OCI-LY1 (cell line): Measurements from ENCODE around the gene RAB12.

ENCODE experiments used
- H2AFZ ChIP-seq: fragments of 200-600 bp; sonication (generic), shearing (Covaris generic); 2 replicates; pipeline ENCODE4 v1.6.0; 2014; ENCODE audit warnings: antibody characterized with exemption, mild to moderate bottlenecking, low read length
- H3F3A ChIP-seq: fragments of 200-600 bp; sonication (generic), shearing (Covaris generic); 2 replicates; pipeline ENCODE4 v1.6.0; 2014; ENCODE audit warnings: mild to moderate bottlenecking, antibody characterized with exemption, low read length, moderate library complexity; ENCODE audit not compliant: insufficient read depth
- H3K27ac ChIP-seq: fragments of 200-600 bp; sonication (generic); 2 replicates; pipeline ENCODE4 v1.5.1; 2014; ENCODE audit warnings: low read length, mixed run types, mild to moderate bottlenecking, low read depth; ENCODE audit not compliant: poor library complexity, severe bottlenecking
- H3K27me3 ChIP-seq: fragments of 200-600 bp; sonication (generic); 2 replicates; pipeline ENCODE4 v1.6.0; 2014; ENCODE audit warnings: antibody characterized with exemption, mild to moderate bottlenecking, low read length, moderate library complexity; ENCODE audit not compliant: insufficient read depth
- H3K36me3 ChIP-seq: fragments of 200-600 bp; sonication (generic); 2 replicates; pipeline ENCODE4 v1.6.1; 2014; ENCODE audit warnings: mild to moderate bottlenecking, antibody characterized with exemption, low read length, moderate library complexity, mixed read lengths; ENCODE audit not compliant: insufficient read depth
- H3K4me1 ChIP-seq: fragments of 200-600 bp; sonication (generic); 2 replicates; pipeline ENCODE4 v1.5.1; 2014; ENCODE audit warnings: mild to moderate bottlenecking, low read length, moderate library complexity; ENCODE audit not compliant: insufficient read depth, severe bottlenecking
- H3K4me2 ChIP-seq: fragments of 200-600 bp; sonication (generic), shearing (Covaris generic); 2 replicates; pipeline ENCODE4 v1.6.1; 2014; ENCODE audit warnings: low read length
- H3K4me3 ChIP-seq: fragments of 200-600 bp; sonication (generic); 2 replicates; pipeline ENCODE4 v1.5.1; 2014; ENCODE audit warnings: low read length, low read depth, mild to moderate bottlenecking, mixed read lengths; ENCODE audit not compliant: poor library complexity, severe bottlenecking
- H3K79me2 ChIP-seq: fragments of 200-600 bp; shearing (Covaris generic); 2 replicates; pipeline ENCODE4 v1.6.1; 2016; ENCODE audit warnings: mixed run types, low read length, mixed read lengths; ENCODE audit not compliant: insufficient read depth
- H3K9ac ChIP-seq: fragments of 200-600 bp; sonication (generic), shearing (Covaris generic); 2 replicates; pipeline ENCODE4 v1.6.1; 2014; ENCODE audit warnings: mild to moderate bottlenecking, low read length, mixed read lengths
- H3K9me2 ChIP-seq: fragments of 200-600 bp; sonication (generic), shearing (Covaris generic); 2 replicates; pipeline ENCODE4 v1.6.1; 2014; ENCODE audit warnings: low read depth, mild to moderate bottlenecking, low read length, mixed read lengths
- H3K9me3 ChIP-seq: fragments of 200-600 bp; shearing (Covaris generic); 2 replicates; pipeline ENCODE4 v1.6.1; 2014; ENCODE audit warnings: low read length, mixed read lengths
- H4K20me1 ChIP-seq: fragments of 200-600 bp; sonication (generic), shearing (Covaris generic); 2 replicates; pipeline ENCODE4 v1.6.0; 2016; ENCODE audit warnings: mild to moderate bottlenecking, low read length; ENCODE audit not compliant: insufficient read depth
- CTCF ChIP-seq: fragments of 200-600 bp; sonication (generic), shearing (Covaris generic); IDR thresholded peaks from 2 replicates; pipeline ENCODE4 v1.5.1; 2017; ENCODE audit warnings: mild to moderate bottlenecking, antibody characterized with exemption, low read length, moderate library complexity, mixed read lengths
- EZH2 ChIP-seq: fragments of 200-600 bp; sonication (generic), shearing (Covaris generic); IDR thresholded peaks from 2 replicates; pipeline ENCODE4 v1.8.0; 2017; ENCODE audit warnings: borderline replicate concordance, mixed run types, mild to moderate bottlenecking, antibody characterized with exemption, low read length, moderate library complexity, mixed read lengths

The RAB12 gene

GRCh38 chr18:8657873-8658470, 48.7 kb downstream of the RAB12 start:
- Histone ChIP-seq H3F3A (no peaks in the 10 kb centered on the region), H4K20me1 (no peaks in the 10 kb centered on the region), H3K36me3 (no peaks in the 10 kb centered on the region), H2AFZ (no peak overlapping the region), H3K27me3 (no peaks in the 10 kb centered on the region), H3K9me3 (no peaks in the 10 kb centered on the region), H3K4me1 (peaks cover 22% of the 10 kb centered on the region), H3K27ac (no peak overlapping the region), H3K4me3 (no peak overlapping the region), H3K4me2 (no peak overlapping the region), H3K9me2 (no peaks in the 10 kb centered on the region), H3K79me2 (no peaks in the 10 kb centered on the region), H3K9ac (no peak overlapping the region)
- no peak for TF ChIP-seq EZH2
- TF ChIP-seq CTCF, result no peak

GRCh38 chr18:8658858-8659485, 49.7 kb downstream of the RAB12 start:
- no peaks in the 10 kb centered on the region for H3K36me3 ChIP-seq
- no peak overlapping the region for H2AFZ ChIP-seq
- H3K4me1 ChIP-seq, result peaks cover 24% of the 10 kb centered on the region
- no peaks in the 10 kb centered on the region for H3K27me3 ChIP-seq
- TF ChIP-seq EZH2 (no peak), CTCF (no peak)
- H4K20me1 ChIP-seq, result no peaks in the 10 kb centered on the region
- H3K4me2 ChIP-seq, result no peak overlapping the region
- H3K27ac ChIP-seq, result no peak overlapping the region
- no peak overlapping the region for H3K9ac ChIP-seq
- H3K4me3 ChIP-seq, result no peak overlapping the region
- H3K9me3 ChIP-seq, result no peaks in the 10 kb centered on the region
- no peaks in the 10 kb centered on the region for H3F3A ChIP-seq
- H3K9me2 ChIP-seq, result no peaks in the 10 kb centered on the region
- H3K79me2 ChIP-seq, result no peaks in the 10 kb centered on the region

GRCh38 chr18:8659609-8660242, 50.5 kb downstream of the RAB12 start:
- Histone ChIP-seq H3K4me2 (no peak overlapping the region), H3K9ac (no peak overlapping the region), H3K4me1 (peaks cover 24% of the 10 kb centered on the region), H3F3A (no peaks in the 10 kb centered on the region), H2AFZ (no peak overlapping the region), H3K36me3 (no peaks in the 10 kb centered on the region; the same call in 1 of the 2 replicates), H4K20me1 (no peaks in the 10 kb centered on the region), H3K4me3 (no peak overlapping the region), H3K9me3 (no peaks in the 10 kb centered on the region), H3K27ac (no peak overlapping the region), H3K27me3 (no peaks in the 10 kb centered on the region), H3K9me2 (no peaks in the 10 kb centered on the region), H3K79me2 (no peaks in the 10 kb centered on the region)
- TF ChIP-seq EZH2 (no peak), CTCF (no peak)
